ENCODE data around the gene TMEM243.

DNA sequence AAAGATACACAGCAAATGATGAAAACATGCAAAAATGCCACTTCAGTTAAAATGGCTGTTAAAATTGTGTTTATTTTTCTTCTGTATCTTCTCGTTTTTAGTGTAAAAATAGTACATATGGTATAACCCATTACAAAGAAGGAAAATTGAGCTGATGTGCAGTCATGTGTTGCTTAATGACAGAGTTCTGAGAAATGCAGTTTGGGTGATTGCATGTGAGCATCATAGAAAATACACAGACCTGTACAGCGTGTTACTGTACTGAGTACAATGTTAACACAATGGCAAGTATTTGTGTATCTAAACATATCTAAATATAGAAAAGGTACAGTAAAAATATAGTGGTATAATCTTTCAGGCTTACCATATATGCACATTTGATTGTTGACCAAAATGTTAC, 60.0 kb downstream of the TMEM243 start:
- TF ChIP-seq, protein P1, sequence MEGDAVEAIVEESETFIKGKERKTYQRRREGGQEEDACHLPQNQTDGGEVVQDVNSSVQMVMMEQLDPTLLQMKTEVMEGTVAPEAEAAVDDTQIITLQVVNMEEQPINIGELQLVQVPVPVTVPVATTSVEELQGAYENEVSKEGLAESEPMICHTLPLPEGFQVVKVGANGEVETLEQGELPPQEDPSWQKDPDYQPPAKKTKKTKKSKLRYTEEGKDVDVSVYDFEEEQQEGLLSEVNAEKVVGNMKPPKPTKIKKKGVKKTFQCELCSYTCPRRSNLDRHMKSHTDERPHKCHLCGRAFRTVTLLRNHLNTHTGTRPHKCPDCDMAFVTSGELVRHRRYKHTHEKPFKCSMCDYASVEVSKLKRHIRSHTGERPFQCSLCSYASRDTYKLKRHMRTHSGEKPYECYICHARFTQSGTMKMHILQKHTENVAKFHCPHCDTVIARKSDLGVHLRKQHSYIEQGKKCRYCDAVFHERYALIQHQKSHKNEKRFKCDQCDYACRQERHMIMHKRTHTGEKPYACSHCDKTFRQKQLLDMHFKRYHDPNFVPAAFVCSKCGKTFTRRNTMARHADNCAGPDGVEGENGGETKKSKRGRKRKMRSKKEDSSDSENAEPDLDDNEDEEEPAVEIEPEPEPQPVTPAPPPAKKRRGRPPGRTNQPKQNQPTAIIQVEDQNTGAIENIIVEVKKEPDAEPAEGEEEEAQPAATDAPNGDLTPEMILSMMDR (IDR thresholded peaks at IDR 0.05) = no peak
- TF ChIP-seq POLR2A (IDR thresholded peaks at IDR 0.05) (no peak), POLR2AphosphoS5 (IDR thresholded peaks at IDR 0.05) (no peak), EP300 (IDR thresholded peaks at IDR 0.05) (no peak)

All from stomach (tissue), 4 donors.